Bronchial epithelial cell (primary cell): Measurements from ENCODE around the gene GORASP1. TPM values are rescaled to one million over a fixed set of nuclear protein-coding genes. Genes with fewer than 3 reads are reported as not detected.

ENCODE experiments used
- DNase-seq: peaks from one replicate; pipeline ENCODE4 v3.0.0-alpha.2; 2010; ENCODE audit warnings: low read depth
- FAIRE-seq: peaks from 2 replicates; lab custom pipeline; 2011; peaks lifted over from hg19 to GRCh38; lab: Jason Lieb, UNC
- H3K27me3 ChIP-seq: 2 replicates; pipeline ENCODE4 v1.5.1; 2011; ENCODE audit warnings: low read length; ENCODE audit not compliant: control insufficient read depth, insufficient read depth
- H3K36me3 ChIP-seq: 2 replicates; pipeline ENCODE4 v1.5.1; 2011; ENCODE audit warnings: low read length; ENCODE audit not compliant: control insufficient read depth, insufficient read depth
- H3K4me3 ChIP-seq: 2 replicates; pipeline ENCODE4 v1.5.1; 2011; ENCODE audit warnings: mild to moderate bottlenecking, low read depth, low read length, control low read depth
- CTCF ChIP-seq: IDR thresholded peaks from 2 replicates; pipeline ENCODE4 v1.5.1; 2011; ENCODE audit warnings: mild to moderate bottlenecking, moderate library complexity, low read length, control low read depth, inconsistent platforms; ENCODE audit not compliant: insufficient read depth, severe bottlenecking
- total RNA-seq: library from RNA; depleted of rRNA; stranded (reverse); fragments of >200 nt; gene quantifications from 2 replicates; pipeline ENCODE4 v1.2.1, GENCODE V29; 2014

GORASP1 gene
- total RNA-seq, 1 donor from 2014 or later = 17.9 TPM

- FAIRE-seq (no peak), DNase-seq (no peak)
- TF ChIP-seq CTCF = no peak
- no peak overlapping the region for H3K4me3 ChIP-seq
- H3K27me3 ChIP-seq = no peaks in the 10 kb centered on the region
- H3K36me3 ChIP-seq = no peaks in the 10 kb centered on the region
These were observed 51.3 kb downstream of the GORASP1 start for GRCh38 chr3:39056151-39056550.

GRCh38 chr3:39053696-39054095 lies 53.7 kb downstream of the GORASP1 start:
- H3K27me3 ChIP-seq = no peaks in the 10 kb centered on the region
- no peaks in the 10 kb centered on the region for H3K36me3 ChIP-seq
- no peak for FAIRE-seq
- TF ChIP-seq CTCF = no peak
- no peak overlapping the region for H3K4me3 ChIP-seq
- no peak for DNase-seq

GRCh38 chr3:39052583-39052982 lies 54.8 kb downstream of the GORASP1 start:
- peak; percentile 7 for DNase-seq
- TF ChIP-seq CTCF = no peak
- Histone ChIP-seq H3K27me3 (no peaks in the 10 kb centered on the region), H3K4me3 (peak overlapping the region; percentile 87), H3K36me3 (no peaks in the 10 kb centered on the region)
- FAIRE-seq = no peak

- FAIRE-seq = no peak
These were observed 55.5 kb downstream of the GORASP1 start, which contains the start of the genes SCN11A and WDR48 for GRCh38 chr3:39051649-39052561. TSS of gene SCN11A (minus strand) at chr3:39051944. CDS start at chr3:38950362, 101,582 bp downstream. TSS of gene WDR48 (plus strand) at chr3:39052016. CDS start at chr3:39052026, 10 bp downstream.

GRCh38 chr3:39050029-39050428 lies 57.4 kb downstream of the GORASP1 start:
- no peak for FAIRE-seq
- Histone ChIP-seq H3K27me3 (no peaks in the 10 kb centered on the region), H3K4me3 (no peak overlapping the region), H3K36me3 (no peaks in the 10 kb centered on the region)
- DNase-seq = no peak
- no peak for TF ChIP-seq CTCF

More at GRCh38 chr3:39051649-39052561, 55.5 kb downstream of the GORASP1 start, which contains the start of the genes SCN11A and WDR48:
- no peaks in the 10 kb centered on the region for H3K36me3 ChIP-seq
- H3K4me3 ChIP-seq = peak within 1 kb of the TSS; percentile 87
- H3K27me3 ChIP-seq = no peaks in the 10 kb centered on the region
- peak; percentile 88 for DNase-seq
- no peak for TF ChIP-seq CTCF

Other genes starting within 250 kb of the GORASP1 start
- not detected in 2 replicates for gene SCN11A, start 55.7 kb downstream of the GORASP1 start, total RNA-seq
- gene WDR48, start 55.6 kb downstream of the GORASP1 start, total RNA-seq = 20.0 and 21.1 TPM in 2 replicates
- 1.1 and 1.8 TPM in 2 replicates for gene TTC21A, start 53 bp upstream of the GORASP1 start, total RNA-seq
- 5.0 and 7.0 TPM in 2 replicates for gene CSRNP1, start 46.0 kb upstream of the GORASP1 start, total RNA-seq
- not detected in 2 replicates for gene XIRP1, start 85.0 kb upstream of the GORASP1 start, total RNA-seq
- not detected in 2 replicates for gene CX3CR1, start 172.4 kb upstream of the GORASP1 start, total RNA-seq
- not detected in 2 replicates for gene CCR8, start 222.1 kb upstream of the GORASP1 start, total RNA-seq